Measurements from ENCODE around the gene PIK3AP1.

The PIK3AP1 gene

GRCh38 chr10:96656839-96657238 is 63.5 kb downstream of the PIK3AP1 start:
- H3F3A ChIP-seq (ENCODE audit: insufficient read depth, low read length), result no peaks in the 10 kb centered on the region
- no peaks in the 10 kb centered on the region for H3K27me3 ChIP-seq (ENCODE audit: insufficient read depth, low read length)
- H3K4me1 ChIP-seq (ENCODE audit: insufficient read depth, low read length, severe bottlenecking), result peaks cover 4% of the 10 kb centered on the region
- no peak overlapping the region for H3K4me3 ChIP-seq (ENCODE audit: low read depth, low read length, poor library complexity, severe bottlenecking)
- TF ChIP-seq CTCF (IDR thresholded peaks at IDR 0.05; ENCODE audit: low read length) (no peak), EZH2 (IDR thresholded peaks at IDR 0.05; ENCODE audit: borderline replicate concordance, low read length) (no peak)
- H3K79me2 ChIP-seq (ENCODE audit: insufficient read depth, low read length), result peaks cover 38% of the 10 kb centered on the region
- H3K9me3 ChIP-seq (ENCODE audit: low read length), result no peaks in the 10 kb centered on the region
- no peak overlapping the region for H3K4me2 ChIP-seq (ENCODE audit: low read length)
- H3K36me3 ChIP-seq (ENCODE audit: insufficient read depth, low read length), result peaks cover 31% of the 10 kb centered on the region
- H3K9me2 ChIP-seq (ENCODE audit: low read depth, low read length), result no peaks in the 10 kb centered on the region
- H4K20me1 ChIP-seq (ENCODE audit: insufficient read depth, low read length), result no peaks in the 10 kb centered on the region
- no peak overlapping the region for H3K27ac ChIP-seq (ENCODE audit: low read depth, low read length, poor library complexity, severe bottlenecking)
- H3K9ac ChIP-seq (ENCODE audit: low read length), result no peak overlapping the region
- no peak overlapping the region for H2AFZ ChIP-seq (ENCODE audit: low read length)

GRCh38 chr10:96656198-96656577 is 64.1 kb downstream of the PIK3AP1 start:
- Histone ChIP-seq H3K4me2 (ENCODE audit: low read length) (no peak overlapping the region), H3K4me1 (ENCODE audit: insufficient read depth, low read length, severe bottlenecking) (peaks cover 10% of the 10 kb centered on the region), H3K27ac (ENCODE audit: low read depth, low read length, poor library complexity, severe bottlenecking) (no peak overlapping the region), H3K27me3 (ENCODE audit: insufficient read depth, low read length) (no peaks in the 10 kb centered on the region), H3K9me2 (ENCODE audit: low read depth, low read length) (no peaks in the 10 kb centered on the region), H3K36me3 (ENCODE audit: insufficient read depth, low read length) (peaks cover 37% of the 10 kb centered on the region), H3K79me2 (ENCODE audit: insufficient read depth, low read length) (peaks cover 33% of the 10 kb centered on the region), H4K20me1 (ENCODE audit: insufficient read depth, low read length) (no peaks in the 10 kb centered on the region), H3K9me3 (ENCODE audit: low read length) (no peaks in the 10 kb centered on the region), H3K4me3 (ENCODE audit: low read depth, low read length, poor library complexity, severe bottlenecking) (no peak overlapping the region), H2AFZ (ENCODE audit: low read length) (no peak overlapping the region), H3K9ac (ENCODE audit: low read length) (no peak overlapping the region), H3F3A (ENCODE audit: insufficient read depth, low read length) (no peaks in the 10 kb centered on the region)
- TF ChIP-seq EZH2 (IDR thresholded peaks at IDR 0.05; ENCODE audit: borderline replicate concordance, low read length) (no peak), CTCF (IDR thresholded peaks at IDR 0.05; ENCODE audit: low read length) (no peak)

- Histone ChIP-seq H3K9me3 (ENCODE audit: low read length) (no peaks in the 10 kb centered on the region), H3K27ac (ENCODE audit: low read depth, low read length, poor library complexity, severe bottlenecking) (no peak overlapping the region), H4K20me1 (ENCODE audit: insufficient read depth, low read length) (no peaks in the 10 kb centered on the region), H3K36me3 (ENCODE audit: insufficient read depth, low read length) (peaks cover 43% of the 10 kb centered on the region), H3K9ac (ENCODE audit: low read length) (no peak overlapping the region), H3K27me3 (ENCODE audit: insufficient read depth, low read length) (no peaks in the 10 kb centered on the region), H3K79me2 (ENCODE audit: insufficient read depth, low read length) (peaks cover 27% of the 10 kb centered on the region), H3K9me2 (ENCODE audit: low read depth, low read length) (no peaks in the 10 kb centered on the region), H3K4me1 (ENCODE audit: insufficient read depth, low read length, severe bottlenecking) (peaks cover 10% of the 10 kb centered on the region), H3K4me2 (ENCODE audit: low read length) (no peak overlapping the region), H3F3A (ENCODE audit: insufficient read depth, low read length) (no peaks in the 10 kb centered on the region), H2AFZ (ENCODE audit: low read length) (no peak overlapping the region), H3K4me3 (ENCODE audit: low read depth, low read length, poor library complexity, severe bottlenecking) (no peak overlapping the region)
- TF ChIP-seq CTCF (IDR thresholded peaks at IDR 0.05; ENCODE audit: low read length), result no peak
- TF ChIP-seq EZH2 (IDR thresholded peaks at IDR 0.05; ENCODE audit: borderline replicate concordance, low read length), result no peak
These were observed 64.7 kb downstream of the PIK3AP1 start for GRCh38 chr10:96655461-96656197.
